Common myeloid progenitor, CD34-positive (primary cell): ENCODE data around the gene CLEC16A.

Experiments
- CTCF ChIA-PET: fragments of 350-600 bp; sonication (Branson Sonifier 250); formaldehyde crosslinking; loops from one replicate; lab custom pipeline; 2021; ENCODE audit warnings: antibody characterized with exemption; lab: Charles Lee
- POLR2A ChIA-PET: fragments of 350-600 bp; sonication (Branson Sonifier 250); formaldehyde crosslinking; loops from one replicate; lab custom pipeline; 2021; ENCODE audit warnings: antibody characterized with exemption; lab: Charles Lee
- DNase-seq, 3 donors: peaks; one replicate each; pipeline versions ENCODE4 v3.0.0 to v3.0.0-alpha.2; 2013
- H3K27ac ChIP-seq, 2 experiments: 1 replicate in 1 of 2; 2 replicates in 1 of 2; pipeline ENCODE4 v1.7.0; 2013; ENCODE audit warnings: inconsistent platforms in 2 of 2, low read length in 2 of 2, mild to moderate bottlenecking in 2 of 2, low read depth in 1 of 2, moderate library complexity in 1 of 2; ENCODE audit not compliant: severe bottlenecking in 2 of 2, insufficient read depth in 1 of 2, poor library complexity in 1 of 2
- H3K27me3 ChIP-seq, 5 experiments: replicated peaks in 2 of 5; 1 replicate in 3 of 5; 2 replicates in 2 of 5; pipeline versions ENCODE4 v1.6.1 to v1.7.0; 2013; ENCODE audit warnings: low read length in 4 of 5, mild to moderate bottlenecking in 2 of 5, moderate library complexity in 2 of 5, inconsistent platforms in 1 of 5; ENCODE audit not compliant: insufficient read depth in 5 of 5, control insufficient read depth in 4 of 5
- H3K36me3 ChIP-seq, 4 experiments: 1 replicate in 2 of 4; 2 replicates in 2 of 4; pipeline versions ENCODE4 v1.6.1 to v1.7.0; 2013; ENCODE audit warnings: low read length in 3 of 4, control low read depth in 1 of 4, mild to moderate bottlenecking in 1 of 4; ENCODE audit not compliant: control insufficient read depth in 4 of 4, insufficient read depth in 4 of 4
- H3K4me1 ChIP-seq, 4 experiments: 1 replicate in 3 of 4; 2 replicates in 1 of 4; pipeline versions ENCODE4 v1.6.1 to v1.7.1; 2013; ENCODE audit warnings: low read length in 3 of 4, mild to moderate bottlenecking in 3 of 4, control low read depth in 1 of 4, inconsistent platforms in 1 of 4, moderate library complexity in 1 of 4; ENCODE audit not compliant: control insufficient read depth in 4 of 4, insufficient read depth in 4 of 4; ENCODE audit errors: control extremely low read depth in 1 of 4
- H3K4me3 ChIP-seq, 7 experiments: 1 replicate in 4 of 7; 2 replicates in 3 of 7; pipeline versions ENCODE4 v1.5.1 to v1.7.0; 2013; ENCODE audit warnings: mild to moderate bottlenecking in 7 of 7, low read length in 6 of 7, moderate library complexity in 6 of 7, inconsistent platforms in 2 of 7, low read depth in 2 of 7, control low read depth in 1 of 7; ENCODE audit not compliant: insufficient read depth in 4 of 7, control insufficient read depth in 1 of 7; ENCODE audit errors: extremely low read depth in 1 of 7
- H3K9me3 ChIP-seq, 5 experiments: 1 replicate in 4 of 5; 2 replicates in 1 of 5; pipeline versions ENCODE4 v1.6.1 to v1.7.1; 2013; ENCODE audit warnings: low read length in 4 of 5, mild to moderate bottlenecking in 2 of 5, inconsistent platforms in 1 of 5, low read depth in 1 of 5, moderate library complexity in 1 of 5; ENCODE audit not compliant: control insufficient read depth in 4 of 5, insufficient read depth in 2 of 5; ENCODE audit errors: control extremely low read depth in 1 of 5
- WGBS: methylation state at CpG from one replicate; pipeline ENCODE4 v1.1.5; 2013; ENCODE audit not compliant: insufficient coverage; 5-methylcytosine and 5-hydroxymethylcytosine counted together

CLEC16A gene

DNA sequence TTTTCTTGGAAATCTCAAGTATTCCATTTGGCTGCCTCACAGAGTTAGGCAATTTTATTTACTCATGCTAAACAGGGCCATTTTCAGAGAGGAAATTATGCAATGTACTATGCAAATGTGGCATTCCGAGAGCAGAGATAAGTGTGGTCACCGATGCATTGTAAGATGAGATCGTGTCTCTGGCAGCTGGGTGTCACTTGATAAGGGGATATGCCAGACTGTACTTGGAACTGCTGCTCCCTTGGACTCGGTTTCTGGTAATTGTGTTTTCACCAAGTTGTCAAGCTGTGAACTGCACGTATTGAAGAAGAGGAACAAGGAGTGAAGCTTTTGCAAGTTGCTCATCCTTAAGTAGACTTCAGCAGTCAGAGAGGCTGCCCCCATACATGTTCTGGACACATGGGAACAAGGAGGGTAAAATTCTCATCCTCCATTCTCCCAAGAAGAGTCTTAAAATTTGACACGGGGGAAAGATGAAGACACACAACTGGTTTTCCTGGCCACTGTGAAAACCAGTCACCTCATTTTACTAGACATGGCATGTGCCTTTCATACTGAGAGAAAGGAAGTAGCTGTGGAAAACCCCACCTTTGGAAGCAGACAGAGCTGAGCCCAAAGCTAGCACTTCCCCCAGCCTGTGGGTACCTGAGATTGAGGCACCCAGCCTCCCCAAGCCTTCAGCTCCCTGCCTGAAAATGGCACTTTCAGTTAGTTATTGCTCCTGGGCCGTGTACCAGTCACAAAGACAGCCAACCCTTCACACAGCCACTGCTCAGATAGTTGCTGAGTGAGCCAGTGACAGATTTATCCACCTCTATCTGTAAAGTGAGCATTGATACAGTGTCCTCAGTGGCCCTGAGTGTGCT lies 160.9 kb downstream of the CLEC16A start:
- Histone ChIP-seq H3K9me3 (peaks cover 0 to under 1% (median 0%) of the 10 kb centered on the region in 5 experiments), H3K27ac (peak overlapping the region in 1 of 2 experiments; percentile 67), H3K36me3 (peaks cover 0 to 4% (median 1%) of the 10 kb centered on the region in 4 experiments), H3K4me3 (no peak overlapping the region), H3K27me3 (no peaks in the 10 kb centered on the region), H3K4me1 (peaks cover 9 to 29% (median 17%) of the 10 kb centered on the region in 4 experiments)
- 33% methylated on average over 6 of the region's 7 CpGs for WGBS
- CTCF ChIA-PET = interaction anchor here (0.6 to 2.0 kb wide), 8 partner anchors 11 to 141 kb away, joined by 3 to 7 read pairs (median 5); no protein-coding TSS in a partner anchor
- POLR2A ChIA-PET = interaction anchor here (0.7 to 1.5 kb wide), 3 partner anchors 14 to 151 kb away, joined by 3 read pairs; partner anchors contain the start of gene SOCS1
- peak; percentile 56 to 93 (median 89) for DNase-seq

DNA sequence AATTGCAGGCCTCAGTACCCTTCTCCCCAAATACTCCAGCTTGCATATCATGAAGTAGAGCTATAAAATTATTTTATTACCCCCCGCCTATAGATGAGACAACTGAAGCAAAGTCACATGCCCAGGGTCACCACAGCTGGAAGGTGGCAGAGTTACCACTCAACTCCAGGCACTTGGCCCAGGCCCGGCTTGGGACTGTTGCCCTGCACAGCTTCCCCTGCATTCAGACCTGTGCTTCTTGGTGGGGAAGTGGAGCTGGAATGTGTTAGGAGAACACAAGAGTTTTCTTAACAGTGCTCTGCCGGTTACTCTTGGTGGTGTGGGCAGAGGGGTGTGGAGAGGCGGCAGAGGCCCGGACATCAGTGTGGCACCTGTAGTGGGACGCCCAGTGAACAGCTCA lies 162.4 kb downstream of the CLEC16A start:
- H3K4me3 ChIP-seq = no peak overlapping the region
- DNase-seq = no peak
- peaks cover 9 to 22% (median 17%) of the 10 kb centered on the region in 4 experiments for H3K4me1 ChIP-seq
- 100% methylated on average over 1 of the region's 6 CpGs for WGBS
- POLR2A ChIA-PET = no interaction called here
- CTCF ChIA-PET = interaction anchor here (0.6 kb wide), 1 partner anchor 9 kb away, joined by 3 read pairs; no protein-coding TSS in a partner anchor
- H3K9me3 ChIP-seq = peaks cover 1 to 10% (median 4%) of the 10 kb centered on the region in 5 experiments
- no peaks in the 10 kb centered on the region for H3K27me3 ChIP-seq
- peaks cover 0 to 9% (median 1%) of the 10 kb centered on the region in 4 experiments for H3K36me3 ChIP-seq
- H3K27ac ChIP-seq = no peak overlapping the region

DNA sequence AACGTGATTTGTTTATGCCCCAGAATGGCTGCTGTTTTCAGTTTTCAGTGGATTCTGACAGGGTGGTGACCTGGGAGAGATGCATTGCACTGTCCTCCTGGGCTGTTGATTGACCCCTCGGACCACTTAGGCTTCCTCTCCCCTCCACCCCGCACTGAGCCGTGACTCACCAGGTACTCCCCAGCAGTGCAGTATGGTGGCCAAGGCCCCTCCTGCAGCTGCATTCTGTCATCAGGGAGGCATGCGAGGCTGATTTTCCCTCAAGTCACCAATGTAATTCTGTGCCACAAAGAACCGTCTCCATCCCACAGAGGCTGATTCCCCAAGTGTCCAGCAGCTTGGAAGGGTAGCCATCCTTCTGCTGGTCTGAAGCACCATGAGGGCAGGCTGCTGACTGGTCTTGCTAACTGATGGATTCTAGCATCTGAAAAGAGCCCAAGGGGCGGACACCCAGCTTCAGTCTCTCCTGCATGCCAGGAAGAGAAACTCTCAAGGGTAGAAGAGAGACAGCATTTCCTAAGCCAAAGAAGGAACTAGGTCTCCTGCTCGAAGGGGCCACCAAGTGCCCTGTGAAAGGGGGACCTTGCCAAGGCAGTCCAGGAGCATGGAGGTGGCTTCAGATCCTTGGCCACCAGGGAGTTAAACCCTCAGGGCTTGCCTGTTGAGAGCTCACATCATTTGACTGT lies 163.6 kb downstream of the CLEC16A start:
- peaks cover 1 to 10% (median 4%) of the 10 kb centered on the region in 5 experiments for H3K9me3 ChIP-seq
- peaks cover 9 to 22% (median 17%) of the 10 kb centered on the region in 4 experiments for H3K4me1 ChIP-seq
- H3K36me3 ChIP-seq = peaks cover 0 to 9% (median under 1%) of the 10 kb centered on the region in 4 experiments
- POLR2A ChIA-PET = no interaction called here
- CTCF ChIA-PET = no interaction called here
- no peaks in the 10 kb centered on the region for H3K27me3 ChIP-seq
- no peak overlapping the region for H3K27ac ChIP-seq
- H3K4me3 ChIP-seq = no peak overlapping the region
- WGBS = 99% methylated on average over 8 of the region's 8 CpGs
- DNase-seq = no peak

DNA sequence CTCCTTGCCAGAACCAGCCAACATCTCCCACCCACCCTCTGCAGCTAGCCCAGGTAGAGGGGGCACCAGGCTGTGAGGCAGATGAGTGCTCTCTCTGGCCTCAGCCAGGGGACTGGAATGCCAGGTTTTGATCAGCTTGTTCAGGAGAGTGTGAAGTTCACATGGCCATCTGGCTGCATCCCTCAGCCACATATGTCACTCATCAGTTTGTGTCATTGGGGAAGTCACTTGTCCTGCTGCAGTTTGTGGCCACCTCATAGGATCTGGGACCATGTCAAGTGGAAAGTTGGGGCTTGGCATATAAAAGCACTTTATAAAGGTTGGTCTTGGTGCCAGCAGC lies 164.1 kb downstream of the CLEC16A start:
- POLR2A ChIA-PET = no interaction called here
- Histone ChIP-seq H3K36me3 (peaks cover 0 to 9% (median 0%) of the 10 kb centered on the region in 4 experiments), H3K27me3 (no peaks in the 10 kb centered on the region), H3K4me1 (peaks cover 9 to 22% (median 17%) of the 10 kb centered on the region in 4 experiments), H3K9me3 (peaks cover 1 to 10% (median 4%) of the 10 kb centered on the region in 5 experiments), H3K27ac (no peak overlapping the region), H3K4me3 (no peak overlapping the region)
- CTCF ChIA-PET = no interaction called here
- no peak for DNase-seq

DNA sequence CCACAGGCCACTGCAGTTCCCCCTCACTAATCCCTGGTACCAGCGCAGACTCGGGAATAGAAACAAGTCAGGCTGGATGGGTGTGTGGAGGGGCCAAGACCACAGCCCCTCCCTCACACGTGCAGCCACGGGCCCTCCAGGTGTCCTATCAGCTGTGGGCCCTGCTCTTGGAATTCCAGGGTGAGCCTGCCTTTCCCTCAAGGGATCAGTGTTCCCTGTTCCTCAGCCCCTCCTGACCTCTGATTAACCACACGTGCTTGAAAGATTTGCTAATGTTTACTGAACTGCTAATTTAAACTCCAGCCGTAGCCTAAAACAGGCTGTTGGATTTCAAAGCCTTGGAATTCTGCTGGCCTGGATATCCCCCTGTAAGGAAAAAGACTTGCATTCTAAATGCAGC lies 165.2 kb downstream of the CLEC16A start:
- Histone ChIP-seq H3K27me3 (no peaks in the 10 kb centered on the region), H3K27ac (no peak overlapping the region), H3K36me3 (peaks cover 0 to 9% (median 0%) of the 10 kb centered on the region in 4 experiments), H3K9me3 (peaks cover 1 to 10% (median 4%) of the 10 kb centered on the region in 5 experiments), H3K4me3 (no peak overlapping the region), H3K4me1 (peaks cover 11 to 21% (median 14%) of the 10 kb centered on the region in 4 experiments)
- CTCF ChIA-PET = interaction anchor here (1.0 to 1.3 kb wide), 3 partner anchors 9 to 134 kb away, joined by 3 to 5 read pairs (median 3); no protein-coding TSS in a partner anchor
- 99% methylated on average over 4 of the region's 6 CpGs for WGBS
- DNase-seq = no peak
- POLR2A ChIA-PET = no interaction called here

DNA sequence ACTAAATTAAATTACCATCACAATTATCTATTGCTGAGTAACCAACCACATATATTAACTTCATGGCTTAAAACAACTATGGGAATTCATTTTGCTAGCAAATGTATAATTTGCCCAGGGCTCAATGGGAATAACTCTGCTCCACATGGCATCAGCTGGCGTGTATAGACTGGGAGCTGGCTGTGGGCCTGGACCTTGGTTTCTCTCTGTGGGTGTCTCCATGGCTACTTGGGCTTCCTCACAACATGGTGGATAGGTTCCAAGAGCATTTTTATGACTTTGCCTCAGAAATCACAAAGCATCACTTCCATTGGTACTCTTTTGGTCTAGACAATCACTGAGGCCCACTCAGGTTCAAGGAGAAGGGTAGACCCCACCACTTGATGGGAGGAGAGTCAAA lies 166.8 kb downstream of the CLEC16A start:
- H3K9me3 ChIP-seq = peaks cover 1 to 10% (median 4%) of the 10 kb centered on the region in 5 experiments
- WGBS = 100% methylated on average over 1 of the region's 1 CpG
- no peak overlapping the region for H3K27ac ChIP-seq
- H3K4me3 ChIP-seq = no peak overlapping the region
- no peak for DNase-seq
- H3K36me3 ChIP-seq = peaks cover 0 to 10% (median 0%) of the 10 kb centered on the region in 4 experiments
- H3K4me1 ChIP-seq = peaks cover 1 to 8% (median 5%) of the 10 kb centered on the region in 4 experiments
- no peaks in the 10 kb centered on the region for H3K27me3 ChIP-seq
- ChIA-PET POLR2A (no interaction called here), CTCF (no interaction called here)
